SK-N-SH (cell line): ENCODE measurements around the gene NUDT1. TPM values are rescaled to one million over a fixed set of nuclear protein-coding genes. Genes with fewer than 3 reads are reported as not detected.
A peak's percentile ranks its signal among the peaks of the same experiment; 100 is the strongest.

Experiments used
- CTCF ChIA-PET: fragments of 300-600, 350-600 bp; formaldehyde crosslinking; extraction: SDS; loops from one replicate; lab custom pipeline; 2021; lab: Yijun Ruan, JAX
- POLR2A ChIA-PET: fragments of 350-600 bp; sonication (Branson Sonifier 250); formaldehyde crosslinking; extraction: SDS; loops from one replicate; lab custom pipeline; 2020; ENCODE audit warnings: antibody characterized with exemption, inconsistent platforms; lab: Yijun Ruan, JAX
- DNase-seq: peaks from one replicate; pipeline ENCODE4 v3.0.0; 2012
- H2AFZ ChIP-seq: fragments of 200-600 bp; sonication (generic); 2 replicates; pipeline ENCODE4 v1.8.1; 2016; ENCODE audit warnings: antibody characterized with exemption, mild to moderate bottlenecking, low read depth
- H3F3A ChIP-seq: fragments of 200-600 bp; sonication (generic); replicated peaks from 2 replicates; pipeline ENCODE3; 2016; ENCODE audit warnings: antibody characterized with exemption, mild to moderate bottlenecking; ENCODE audit not compliant: insufficient read depth
- H3K27ac ChIP-seq, 2 experiments: fragments of 200-500 bp in 1 of 2; fragments of 200-600 bp in 1 of 2; sonication (Bioruptor generic) in 1 of 2; sonication (generic), shearing (Covaris generic) in 1 of 2; 2 replicates each; pipeline versions ENCODE4 v1.5.1 to v1.6.1; 2014 to 2016; ENCODE audit warnings: low read depth in 2 of 2, inconsistent platforms in 1 of 2, low read length in 1 of 2, mild to moderate bottlenecking in 1 of 2, mixed read lengths in 1 of 2
- H3K27me3 ChIP-seq: fragments of 200-600 bp; sonication (generic), shearing (Covaris generic); 2 replicates; pipeline ENCODE4 v1.6.1; 2016; ENCODE audit warnings: mixed run types; ENCODE audit not compliant: insufficient read depth
- H3K36me3 ChIP-seq, 2 experiments: fragments of 200-500 bp in 1 of 2; fragments of 200-600 bp in 1 of 2; sonication (Bioruptor generic) in 1 of 2; sonication (generic) in 1 of 2; replicated peaks in 1 of 2; 2 replicates each; pipeline versions ENCODE3 to v1.5.1; 2014 to 2016; ENCODE audit warnings: low read length in 1 of 2, mild to moderate bottlenecking in 1 of 2; ENCODE audit not compliant: insufficient read depth in 2 of 2, control insufficient read depth in 1 of 2
- H3K4me1 ChIP-seq, 2 experiments: fragments of 200-500 bp in 1 of 2; fragments of 200-600 bp in 1 of 2; sonication (Bioruptor generic) in 1 of 2; sonication (generic), shearing (Covaris generic) in 1 of 2; 2 replicates each; pipeline versions ENCODE4 v1.5.1 to v1.6.1; 2014 to 2016; ENCODE audit warnings: low read depth in 1 of 2, low read length in 1 of 2, mixed run types in 1 of 2; ENCODE audit not compliant: insufficient read depth in 2 of 2, control insufficient read depth in 1 of 2
- H3K4me2 ChIP-seq: fragments of 200-600 bp; sonication (generic), shearing (Covaris generic); 2 replicates; pipeline ENCODE4 v1.6.1; 2017; ENCODE audit warnings: mixed run types
- H3K4me3 ChIP-seq, 2 experiments: fragments of 200-500 bp in 1 of 2; fragments of 200-600 bp in 1 of 2; sonication (Bioruptor generic) in 1 of 2; sonication (generic), shearing (Covaris generic) in 1 of 2; 2 replicates each; pipeline versions ENCODE4 v1.5.1 to v1.8.1; 2014 to 2016; ENCODE audit warnings: low read depth in 2 of 2, inconsistent platforms in 1 of 2, low read length in 1 of 2, mild to moderate bottlenecking in 1 of 2, mixed read lengths in 1 of 2, moderate library complexity in 1 of 2
- H3K79me2 ChIP-seq: fragments of 200-600 bp; sonication (generic); 2 replicates; pipeline ENCODE4 v1.8.1; 2017; ENCODE audit warnings: mild to moderate bottlenecking; ENCODE audit not compliant: insufficient read depth
- H3K9ac ChIP-seq: fragments of 200-600 bp; sonication (generic); 2 replicates; pipeline ENCODE4 v1.6.1; 2017; ENCODE audit warnings: mixed run types
- H3K9me2 ChIP-seq: fragments of 200-600 bp; sonication (generic); 2 replicates; pipeline ENCODE4 v1.6.1; 2017; ENCODE audit warnings: mixed run types
- H3K9me3 ChIP-seq: fragments of 200-600 bp; sonication (generic); 2 replicates; pipeline ENCODE4 v1.6.1; 2017; ENCODE audit warnings: mixed run types, mild to moderate bottlenecking, moderate library complexity
- H4K20me1 ChIP-seq: fragments of 200-600 bp; sonication (generic); 2 replicates; pipeline ENCODE4 v1.6.1; 2017; ENCODE audit warnings: mild to moderate bottlenecking, mixed run types; ENCODE audit not compliant: insufficient read depth
- CHD2 ChIP-seq: fragments of 150-350 bp; IDR thresholded peaks from 2 replicates; pipeline ENCODE4 v1.6.1; 2018; ENCODE audit warnings: low read length; ENCODE audit not compliant: partially characterized antibody
- ELF1 ChIP-seq: IDR thresholded peaks from 2 replicates; pipeline ENCODE4 v1.4.0; 2012
- EP300 ChIP-seq, 2 experiments: IDR thresholded peaks; 2 replicates each; pipeline versions ENCODE4 v1.4.0 to v1.6.1; 2012; ENCODE audit warnings: borderline replicate concordance in 1 of 2, low read depth in 1 of 2, low read length in 1 of 2
- FOSL2 ChIP-seq: IDR thresholded peaks from 2 replicates; pipeline ENCODE4 v1.4.0; 2012; ENCODE audit warnings: low read depth, mild to moderate bottlenecking, moderate library complexity, borderline replicate concordance
- FOXJ3 ChIP-seq: sonication (generic); formaldehyde crosslinking; IDR thresholded peaks from 2 replicates; pipeline ENCODE4 v1.5.1; 2020; ENCODE audit warnings: mild to moderate bottlenecking, missing genetic modification reagents
- GATA2 ChIP-seq: sonication (generic); formaldehyde crosslinking; IDR thresholded peaks from 2 replicates; pipeline ENCODE4 v1.5.0; 2020; ENCODE audit warnings: mild to moderate bottlenecking, missing genetic modification reagents
- MEF2A ChIP-seq: IDR thresholded peaks from 2 replicates; pipeline ENCODE4 v1.4.0; 2012; ENCODE audit warnings: low read depth, borderline replicate concordance
- NFIC ChIP-seq: IDR thresholded peaks from 2 replicates; pipeline ENCODE4 v1.4.0; 2012; ENCODE audit warnings: borderline replicate concordance
- RCOR1 ChIP-seq: fragments of 150-350 bp; IDR thresholded peaks from 2 replicates; pipeline ENCODE4 v1.6.1; 2017; ENCODE audit warnings: antibody characterized with exemption, low read length
- SIN3A ChIP-seq: IDR thresholded peaks from 2 replicates; pipeline ENCODE4 v1.6.1; 2012; ENCODE audit warnings: low read depth, mild to moderate bottlenecking, low read length, moderate library complexity, borderline replicate concordance
- TAF1 ChIP-seq: IDR thresholded peaks from 2 replicates; pipeline ENCODE4 v1.6.1; 2012; ENCODE audit warnings: low read depth, mild to moderate bottlenecking, low read length, moderate library complexity, borderline replicate concordance
- TCF12 ChIP-seq: IDR thresholded peaks from 2 replicates; pipeline ENCODE4 v1.4.0; 2012
- TEAD4 ChIP-seq: IDR thresholded peaks from 2 replicates; pipeline ENCODE4 v1.4.0; 2012; ENCODE audit warnings: mild to moderate bottlenecking, borderline replicate concordance; ENCODE audit not compliant: insufficient read depth
- YY1 ChIP-seq: IDR thresholded peaks from 2 replicates; pipeline ENCODE4 v1.4.0; 2012; ENCODE audit warnings: low read depth, mild to moderate bottlenecking
- ZBTB33 ChIP-seq: IDR thresholded peaks from 2 replicates; pipeline ENCODE4 v1.4.0; 2012; ENCODE audit warnings: low read depth, borderline replicate concordance
- WGBS: methylation state at CpG from one replicate; pipeline ENCODE4 v1.1.6; 2017; ENCODE audit warnings: low lambda C conversion rate; 5-methylcytosine and 5-hydroxymethylcytosine counted together
- polyA plus RNA-seq, 3 experiments: library from polyadenylated mRNA; depleted of rRNA; stranded (reverse); fragments of >200 nt; gene quantifications; 2 replicates each; pipeline ENCODE4 v1.2.3, GENCODE V29; 2012
- TF ChIP-seq, protein P1 (sequence below): IDR thresholded peaks from 2 replicates; pipeline ENCODE4; 2012
- TF ChIP-seq, protein P2 (sequence below): IDR thresholded peaks from 2 replicates; pipeline ENCODE4 v1.4.0; 2012; ENCODE audit warnings: low read depth, borderline replicate concordance

The NUDT1 gene
- polyA plus RNA-seq, 1 of the 3 experiments (the other 2 are of a cell fraction) = 98.1 TPM

DNA sequence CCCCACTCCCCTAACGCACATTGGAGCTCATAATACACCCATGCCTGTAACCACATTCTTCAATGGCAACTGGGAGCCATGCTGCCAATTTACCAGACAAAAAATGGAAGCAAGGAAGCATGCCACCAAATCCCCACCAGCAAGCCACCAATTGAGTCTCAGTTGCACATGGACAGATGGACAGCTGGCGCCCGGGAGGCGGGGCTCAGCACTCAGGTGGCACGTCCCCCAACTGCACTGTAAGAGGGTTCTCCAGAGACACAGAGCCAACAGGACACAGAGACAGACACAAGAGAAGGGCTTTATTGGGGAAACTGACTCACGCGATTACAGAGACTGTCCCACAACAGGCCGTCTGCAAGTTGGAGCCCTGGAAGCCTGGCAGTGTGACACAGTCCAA lies 11.8 kb upstream of the NUDT1 start:
- 96% methylated on average over 8 of the region's 8 CpGs for WGBS
- CTCF ChIA-PET = interaction anchor here (0.6 to 1.3 kb wide), 6 partner anchors 15 to 674 kb away, joined by 3 to 4 read pairs (median 3); partner anchors contain the start of gene TMEM184A

More for the DNA sequence above, 11.8 kb upstream of the NUDT1 start:
- peaks cover 72% of the 10 kb centered on the region for H3K79me2 ChIP-seq
- H3F3A ChIP-seq = peaks cover 18% of the 10 kb centered on the region
- peaks cover 39 to 46% of the 10 kb centered on the region in 2 experiments for H3K36me3 ChIP-seq
- H4K20me1 ChIP-seq = peaks cover 3% of the 10 kb centered on the region; the same call in 1 of the 2 replicates
- H3K4me3 ChIP-seq = no peak overlapping the region
- H3K4me2 ChIP-seq = no peak overlapping the region
- POLR2A ChIA-PET = interaction anchor here (2.9 kb wide), 1 partner anchor 11 kb away, joined by 12 read pairs; the partner anchor contains the start of genes MRM2 and NUDT1
- DNase-seq = no peak
- peak overlapping the region in 1 of 2 experiments; percentile 81; a peak in 2 of 4 replicates for H3K27ac ChIP-seq
- H2AFZ ChIP-seq = no peak overlapping the region
- no peaks in the 10 kb centered on the region for H3K27me3 ChIP-seq
- H3K9ac ChIP-seq = no peak overlapping the region
- no peaks in the 10 kb centered on the region for H3K9me2 ChIP-seq
- TF ChIP-seq FOXJ3 (CRISPR knock-in tag) (no peak), NFIC (no peak), SIN3A (no peak), EP300 (IDR thresholded peaks at IDR 0.05; ENCODE audit: borderline replicate concordance in 1 of 2, low read depth in 1 of 2, low read length in 1 of 2) (no peak), ELF1 (no peak), CHD2 (no peak), FOSL2 (no peak), GATA2 (CRISPR knock-in tag) (no peak), TEAD4 (no peak), MEF2A (no peak), ZBTB33 (no peak), YY1 (no peak), TAF1 (no peak), RCOR1 (no peak), TCF12 (no peak)
- TF ChIP-seq, protein P1, sequence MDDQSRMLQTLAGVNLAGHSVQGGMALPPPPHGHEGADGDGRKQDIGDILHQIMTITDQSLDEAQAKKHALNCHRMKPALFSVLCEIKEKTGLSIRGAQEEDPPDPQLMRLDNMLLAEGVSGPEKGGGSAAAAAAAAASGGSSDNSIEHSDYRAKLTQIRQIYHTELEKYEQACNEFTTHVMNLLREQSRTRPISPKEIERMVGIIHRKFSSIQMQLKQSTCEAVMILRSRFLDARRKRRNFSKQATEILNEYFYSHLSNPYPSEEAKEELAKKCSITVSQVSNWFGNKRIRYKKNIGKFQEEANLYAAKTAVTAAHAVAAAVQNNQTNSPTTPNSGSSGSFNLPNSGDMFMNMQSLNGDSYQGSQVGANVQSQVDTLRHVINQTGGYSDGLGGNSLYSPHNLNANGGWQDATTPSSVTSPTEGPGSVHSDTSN = no peak
- TF ChIP-seq, protein P2, sequence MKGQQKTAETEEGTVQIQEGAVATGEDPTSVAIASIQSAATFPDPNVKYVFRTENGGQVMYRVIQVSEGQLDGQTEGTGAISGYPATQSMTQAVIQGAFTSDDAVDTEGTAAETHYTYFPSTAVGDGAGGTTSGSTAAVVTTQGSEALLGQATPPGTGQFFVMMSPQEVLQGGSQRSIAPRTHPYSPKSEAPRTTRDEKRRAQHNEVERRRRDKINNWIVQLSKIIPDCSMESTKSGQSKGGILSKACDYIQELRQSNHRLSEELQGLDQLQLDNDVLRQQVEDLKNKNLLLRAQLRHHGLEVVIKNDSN = no peak
- no peaks in the 10 kb centered on the region for H3K9me3 ChIP-seq
- H3K4me1 ChIP-seq = peaks cover 0 to 37% of the 10 kb centered on the region in 2 experiments; a peak in 1 of 4 replicates
